ENCODE data around the gene PRSS16. TPM values are rescaled to one million over a fixed set of nuclear protein-coding genes. Genes with fewer than 3 reads are reported as not detected.

The PRSS16 gene
- total and polyA plus RNA-seq, 9 of the 15 experiments (the other 6 are each of a cell fraction or from before 2014, with no cell fraction given) = 4.5 to 21.3 (median 12.1) TPM

GRCh38 chr6:27251112-27251605, 3.7 kb downstream of the PRSS16 start (continued):
- no peak for TF ChIP-seq SREBF1 (IDR thresholded peaks at IDR 0.05; ENCODE audit: borderline replicate concordance, low read depth, low read length)
- no peak for TF ChIP-seq MCM3 (IDR thresholded peaks at IDR 0.05)
- no peak for TF ChIP-seq MAFG (tag; conservative IDR thresholded peaks at IDR 0.05)
- TF ChIP-seq ZNF316 (IDR thresholded peaks at IDR 0.05) = peak; percentile 27; the same call in 1 of the 2 replicates
- no peak for TF ChIP-seq MYNN (IDR thresholded peaks at IDR 0.05)
- TF ChIP-seq MYNN (CRISPR knock-in tag; IDR thresholded peaks at IDR 0.05) = no peak
- no peak for TF ChIP-seq USF1 (CRISPR knock-in tag; IDR thresholded peaks at IDR 0.05)
- no peak for TF ChIP-seq CHD1 (IDR thresholded peaks at IDR 0.05; ENCODE audit: low read length)
- TF ChIP-seq BCLAF1 (IDR thresholded peaks at IDR 0.05; ENCODE audit: borderline replicate concordance in 1 of 2, control insufficient read depth in 1 of 2, low read depth in 2 of 2, low read length in 1 of 2) = no peak
- peak; percentile 62 for TF ChIP-seq HLTF (IDR thresholded peaks at IDR 0.05)
- no peak for TF ChIP-seq ZNF121 (CRISPR knock-in tag; conservative IDR thresholded peaks at IDR 0.05)
- TF ChIP-seq ESRRA (IDR thresholded peaks at IDR 0.05; ENCODE audit: borderline replicate concordance, low read depth) = peak; percentile 65
- no peak for TF ChIP-seq ZBTB34 (CRISPR knock-in tag; IDR thresholded peaks at IDR 0.05)
- no peak for TF ChIP-seq ZKSCAN8 (CRISPR knock-in tag; IDR thresholded peaks at IDR 0.05)
- TF ChIP-seq ZFP91 (CRISPR knock-in tag; IDR thresholded peaks at IDR 0.05) = 0 out of 2 replicates have a peak, but pooled peaks have one; percentile 13
- TF ChIP-seq GTF2A2 (tag; IDR thresholded peaks at IDR 0.05) = no peak
- TF ChIP-seq HDAC6 (IDR thresholded peaks at IDR 0.05; ENCODE audit: low read depth, low read length) = no peak
- no peak for TF ChIP-seq CAMTA2 (CRISPR knock-in tag; conservative IDR thresholded peaks at IDR 0.05)
- TF ChIP-seq GABPA (tag; conservative IDR thresholded peaks at IDR 0.05; ENCODE audit: low read depth) = peak; percentile 49; the same call in 1 of the 2 replicates
- no peak for TF ChIP-seq PTRF (tag; IDR thresholded peaks at IDR 0.05)
- TF ChIP-seq HMGXB4 (CRISPR knock-in tag; IDR thresholded peaks at IDR 0.05) = 0 out of 2 replicates have a peak, but pooled peaks have one; percentile 30
- no peak for TF ChIP-seq PYGO2 (tag; IDR thresholded peaks at IDR 0.05)

Data from K562 (cell line).